OCI-LY7 (cell line): ENCODE measurements around the gene CRTC1. TPM values are rescaled to one million over a fixed set of nuclear protein-coding genes. Genes with fewer than 3 reads are reported as not detected.
A peak's percentile ranks its signal among the peaks of the same experiment; 100 is the strongest.

ENCODE experiments used
- BruUV-seq: library from RNA; stranded (reverse); fragments of 400-500 nt; replicated peaks from 2 replicates; lab custom pipeline; 2021; lab: Mats Ljungman, UMichigan
- CTCF ChIA-PET: fragments of 300-600 bp; sonication (Branson Sonifier 250); formaldehyde crosslinking; loops from one replicate; lab custom pipeline; 2022; ENCODE audit warnings: antibody characterized with exemption; ENCODE audit not compliant: unreplicated experiment; lab: Charles Lee
- POLR2A ChIA-PET: fragments of 300-600 bp; sonication (Branson Sonifier 250); formaldehyde crosslinking; loops from one replicate; lab custom pipeline; 2022; ENCODE audit warnings: antibody characterized with exemption; lab: Charles Lee
- DNase-seq: peaks from one replicate; pipeline ENCODE4 v3.0.0-alpha.2; 2015; ENCODE audit warnings: low spot score
- H2AFZ ChIP-seq: fragments of 200-600 bp; sonication (generic), shearing (Covaris generic); 2 replicates; pipeline ENCODE4 v1.6.1; 2014; ENCODE audit warnings: mild to moderate bottlenecking, antibody characterized with exemption, low read length, moderate library complexity
- H3K27ac ChIP-seq: fragments of 200-600 bp; sonication (generic); 2 replicates; pipeline ENCODE4 v1.5.1; 2014; ENCODE audit warnings: mixed run types, low read depth, mild to moderate bottlenecking, moderate library complexity, low read length, inconsistent platforms; ENCODE audit not compliant: poor library complexity, severe bottlenecking
- H3K36me3 ChIP-seq: fragments of 200-600 bp; sonication (generic); 2 replicates; pipeline ENCODE4 v1.6.1; 2014; ENCODE audit warnings: mild to moderate bottlenecking, antibody characterized with exemption, low read length, moderate library complexity, mixed read lengths; ENCODE audit not compliant: insufficient read depth
- H3K4me1 ChIP-seq: fragments of 200-600 bp; sonication (generic); 2 replicates; pipeline ENCODE4 v1.5.1; 2014; ENCODE audit warnings: mild to moderate bottlenecking, low read length; ENCODE audit not compliant: insufficient read depth, poor library complexity, severe bottlenecking
- H3K4me2 ChIP-seq: fragments of 200-600 bp; sonication (generic); 2 replicates; pipeline ENCODE4 v1.6.1; 2014; ENCODE audit warnings: mild to moderate bottlenecking, low read length
- H3K4me3 ChIP-seq: fragments of 200-600 bp; sonication (generic); 2 replicates; pipeline ENCODE4 v1.5.1; 2014; ENCODE audit warnings: mild to moderate bottlenecking, low read depth, low read length; ENCODE audit not compliant: poor library complexity, severe bottlenecking
- H3K79me2 ChIP-seq: fragments of 200-600 bp; sonication (generic); 2 replicates; pipeline ENCODE4 v1.6.1; 2016; ENCODE audit warnings: low read depth, mild to moderate bottlenecking, low read length, moderate library complexity, mixed read lengths; ENCODE audit not compliant: insufficient read depth
- H3K9me2 ChIP-seq: fragments of 200-600 bp; sonication (generic); 2 replicates; pipeline ENCODE4 v1.6.1; 2016; ENCODE audit warnings: mild to moderate bottlenecking, low read length, mixed read lengths; ENCODE audit not compliant: insufficient read depth
- H3K9me3 ChIP-seq: fragments of 200-600 bp; sonication (generic); 2 replicates; pipeline ENCODE4 v1.6.1; 2014; ENCODE audit warnings: mild to moderate bottlenecking, mixed run types, low read length, mixed read lengths
- H4K20me1 ChIP-seq: fragments of 200-600 bp; sonication (generic); 2 replicates; pipeline ENCODE4 v1.6.1; 2014; ENCODE audit warnings: mild to moderate bottlenecking, antibody characterized with exemption, low read length, moderate library complexity, mixed read lengths; ENCODE audit not compliant: insufficient read depth
- CTCF ChIP-seq: fragments of 200-600 bp; sonication (generic); conservative IDR thresholded peaks from 2 replicates; pipeline ENCODE4 v1.5.1; 2014; ENCODE audit warnings: mild to moderate bottlenecking, antibody characterized with exemption, low read length, moderate library complexity, mixed read lengths
- EZH2phosphoT487 ChIP-seq: fragments of 200-600 bp; sonication (generic); IDR thresholded peaks from 2 replicates; pipeline ENCODE4 v1.6.1; 2018; ENCODE audit warnings: low read depth, borderline replicate concordance, mild to moderate bottlenecking, mixed run types, antibody characterized with exemption, low read length, moderate library complexity, mixed read lengths
- intact Hi-C: fragments of 100-400 bp; cut with micrococcal nuclease; formaldehyde crosslinking; loops from one replicate; pipeline ENCODE4 v1.10.0; 2022; ENCODE audit not compliant: unreplicated experiment
- total RNA-seq, 2 experiments: library from RNA; depleted of rRNA in 1 of 2; stranded (reverse); fragments of >200 nt in 1 of 2; shearing (Covaris generic) in 1 of 2; gene quantifications; 2 replicates each; pipeline ENCODE4 v1.2.3, GENCODE V29; 2014 to 2022

The CRTC1 gene
- total RNA-seq, 2 experiments from 2014 or later, result 4.1 to 10.3 TPM

- no TSS peak for BruUV-seq
- Histone ChIP-seq H3K36me3 (no peaks in the 10 kb centered on the region), H3K79me2 (no peaks in the 10 kb centered on the region), H3K27ac (no peak overlapping the region), H3K9me2 (no peaks in the 10 kb centered on the region), H3K4me2 (peak overlapping the region; percentile 51; the same call in 1 of the 2 replicates), H4K20me1 (no peaks in the 10 kb centered on the region), H2AFZ (no peak overlapping the region), H3K4me3 (no peak overlapping the region), H3K9me3 (no peaks in the 10 kb centered on the region), H3K4me1 (no peaks in the 10 kb centered on the region)
- intact Hi-C loops, result loop anchor here (2.0 kb wide), 1 partner anchor 61 kb away; no protein-coding TSS in a partner anchor
- POLR2A ChIA-PET, result no interaction called here
- CTCF ChIA-PET, result no interaction called here
- TF ChIP-seq CTCF, result no peak
- TF ChIP-seq EZH2phosphoT487, result no peak
- DNase-seq, result peak; percentile 88
These were observed 102.0 kb downstream of the CRTC1 start for GRCh38 chr19:18785179-18786124.

DNA sequence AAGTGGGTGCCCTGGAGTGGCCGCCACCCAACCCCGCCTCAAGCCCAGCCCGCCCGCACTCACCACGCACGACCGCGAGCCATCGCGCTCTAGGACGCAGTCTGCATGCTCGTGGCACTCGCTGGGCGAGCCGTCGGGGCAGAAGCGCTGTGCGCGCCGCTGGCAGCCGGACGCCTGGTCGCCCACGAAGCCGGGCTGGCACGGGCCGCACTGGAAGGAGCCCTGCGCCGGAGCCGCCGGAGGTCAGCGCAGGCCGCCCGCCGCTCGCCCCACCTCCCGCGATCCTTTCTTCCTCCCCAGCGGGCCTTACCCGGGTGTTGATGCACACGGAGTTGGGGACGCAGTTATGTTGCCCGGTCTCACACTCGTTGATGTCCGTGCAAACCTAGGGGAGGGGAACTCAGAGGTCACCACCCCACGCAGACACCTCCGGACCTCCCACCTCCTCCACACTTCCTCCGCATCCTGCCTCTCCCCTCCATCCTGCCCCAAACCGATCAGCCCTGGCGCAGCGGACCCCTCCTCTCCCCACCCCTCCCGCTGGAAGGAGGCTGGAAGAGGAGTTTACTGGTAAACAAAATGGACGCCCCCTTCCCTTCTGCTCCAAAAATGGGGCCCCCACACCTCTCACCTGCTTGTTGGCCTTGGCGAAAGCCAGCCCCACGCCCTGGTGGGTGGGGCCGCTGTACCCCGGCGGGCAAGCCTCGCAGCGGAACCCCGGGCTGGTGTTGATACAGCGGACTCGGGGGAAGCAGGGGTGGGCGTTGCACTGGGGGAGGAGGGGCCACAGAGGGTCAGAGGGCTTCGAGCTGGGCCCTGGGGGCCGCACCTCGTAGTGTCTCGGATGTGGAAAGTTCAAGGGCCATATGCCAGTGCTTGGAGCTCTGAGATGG, 105.3 kb downstream of the CRTC1 start:
- intact Hi-C loops, result no loop called here
- H3K4me2 ChIP-seq, result no peak overlapping the region
- DNase-seq, result no peak
- H3K9me3 ChIP-seq, result no peaks in the 10 kb centered on the region
- no peaks in the 10 kb centered on the region for H3K4me1 ChIP-seq
- no peak overlapping the region for H2AFZ ChIP-seq
- no peaks in the 10 kb centered on the region for H3K79me2 ChIP-seq
- BruUV-seq, result no TSS peak
- TF ChIP-seq CTCF, result no peak
- TF ChIP-seq EZH2phosphoT487, result no peak
- ChIA-PET CTCF (interaction anchor here (0.7 kb wide), 1 partner anchor 41 kb away, joined by 4 read pairs; no protein-coding TSS in a partner anchor), POLR2A (no interaction called here)
- no peak overlapping the region for H3K27ac ChIP-seq
- H3K9me2 ChIP-seq, result no peaks in the 10 kb centered on the region
- no peaks in the 10 kb centered on the region for H3K36me3 ChIP-seq
- H3K4me3 ChIP-seq, result no peak overlapping the region
- H4K20me1 ChIP-seq, result no peaks in the 10 kb centered on the region
